CD14-positive monocyte (primary cell): ENCODE data around the gene PBX3. TPM values are rescaled to one million over a fixed set of nuclear protein-coding genes. Genes with fewer than 3 reads are reported as not detected.

ENCODE experiments used
- DNase-seq, 3 donors: peaks; one replicate each; pipeline ENCODE4 v3.0.0-alpha.2; 2011 to 2022
- H2AFZ ChIP-seq: 2 replicates; pipeline ENCODE4 v1.6.0; 2012; ENCODE audit warnings: mild to moderate bottlenecking, low read depth, low read length, inconsistent platforms; ENCODE audit not compliant: insufficient read depth, poor library complexity, severe bottlenecking
- H3K27ac ChIP-seq, 2 donors: 1 replicate in 1 of 2; 2 replicates in 1 of 2; pipeline ENCODE4 v1.5.1; 2012 to 2013; ENCODE audit warnings: low read length in 2 of 2, control low read depth in 1 of 2, inconsistent platforms in 1 of 2, low read depth in 1 of 2, mild to moderate bottlenecking in 1 of 2
- H3K27me3 ChIP-seq, 2 donors: one replicate each; pipeline versions ENCODE4 v1.6.0 to v1.6.1; 2011 to 2013; ENCODE audit warnings: low read length in 2 of 2; ENCODE audit not compliant: control insufficient read depth in 2 of 2, insufficient read depth in 2 of 2
- H3K36me3 ChIP-seq, 2 donors: replicated peaks in 1 of 2; 1 replicate in 1 of 2; 2 replicates in 1 of 2; pipeline versions ENCODE4 v1.5.1 to v1.6.1; 2012 to 2013; ENCODE audit warnings: low read length in 2 of 2, control low read depth in 1 of 2, inconsistent platforms in 1 of 2, mild to moderate bottlenecking in 1 of 2; ENCODE audit not compliant: insufficient read depth in 2 of 2, control insufficient read depth in 1 of 2
- H3K4me1 ChIP-seq, 2 donors: 1 replicate in 1 of 2; 2 replicates in 1 of 2; pipeline versions ENCODE4 v1.5.1 to v1.6.1; 2012 to 2013; ENCODE audit warnings: low read length in 2 of 2, control low read depth in 1 of 2, inconsistent platforms in 1 of 2, mild to moderate bottlenecking in 1 of 2, moderate library complexity in 1 of 2; ENCODE audit not compliant: insufficient read depth in 2 of 2, control insufficient read depth in 1 of 2
- H3K4me2 ChIP-seq: replicated peaks from 2 replicates; pipeline ENCODE3; 2012; ENCODE audit warnings: low read length, moderate library complexity, mild to moderate bottlenecking; ENCODE audit not compliant: poor library complexity, severe bottlenecking; ENCODE audit errors: extremely low read depth
- H3K4me3 ChIP-seq, 3 experiments: fragments of 200-600 bp in 1 of 3; sonication (generic) in 1 of 3; replicated peaks in 1 of 3; 1 replicate in 2 of 3; 2 replicates in 1 of 3; pipeline ENCODE4 v1.5.1; 2011 to 2013; ENCODE audit warnings: low read length in 3 of 3, mild to moderate bottlenecking in 3 of 3, control low read depth in 2 of 3, low read depth in 2 of 3, inconsistent platforms in 1 of 3, moderate library complexity in 1 of 3
- H3K79me2 ChIP-seq: 2 replicates; pipeline ENCODE4 v1.6.0; 2012; ENCODE audit warnings: mild to moderate bottlenecking, control low read depth, inconsistent platforms, low read length, moderate library complexity; ENCODE audit not compliant: insufficient read depth
- H3K9ac ChIP-seq: 2 replicates; pipeline ENCODE4 v1.6.0; 2017; ENCODE audit warnings: low read length, mild to moderate bottlenecking; ENCODE audit not compliant: insufficient read depth, poor library complexity, severe bottlenecking
- H3K9me3 ChIP-seq, 2 donors: replicated peaks in 1 of 2; 1 replicate in 1 of 2; 2 replicates in 1 of 2; pipeline versions ENCODE4 v1.5.1 to v1.6.1; 2012 to 2013; ENCODE audit warnings: low read length in 2 of 2, control low read depth in 1 of 2; ENCODE audit not compliant: control insufficient read depth in 1 of 2, insufficient read depth in 1 of 2
- H4K20me1 ChIP-seq: 2 replicates; pipeline ENCODE4 v1.6.0; 2012; ENCODE audit warnings: mild to moderate bottlenecking, low read length, control low read depth, moderate library complexity; ENCODE audit not compliant: insufficient read depth
- H3K27ac Mint-ChIP-seq, 7 donors: one replicate each; pipeline ENCODE4 v1.8.0; 2020; ENCODE audit warnings: mild to moderate bottlenecking in 7 of 7, mixed read lengths in 7 of 7, moderate library complexity in 6 of 7, inconsistent platforms in 2 of 7
- H3K27me3 Mint-ChIP-seq, 3 donors: one replicate each; pipeline ENCODE4 v1.8.0; 2021 to 2022; ENCODE audit warnings: low read depth in 3 of 3, mild to moderate bottlenecking in 3 of 3, mixed read lengths in 3 of 3, moderate library complexity in 3 of 3, inconsistent platforms in 1 of 3
- H3K36me3 Mint-ChIP-seq, 2 donors: one replicate each; pipeline ENCODE4 v1.8.0; 2020; ENCODE audit warnings: mixed read lengths in 2 of 2, inconsistent platforms in 1 of 2, mild to moderate bottlenecking in 1 of 2
- H3K4me1 Mint-ChIP-seq: one replicate; pipeline ENCODE4 v1.8.0; 2020; ENCODE audit warnings: mild to moderate bottlenecking, mixed read lengths
- H3K4me3 Mint-ChIP-seq, 2 donors: one replicate each; pipeline ENCODE4 v1.8.0; 2020; ENCODE audit warnings: mild to moderate bottlenecking in 2 of 2, mixed read lengths in 2 of 2, moderate library complexity in 1 of 2
- H3K9me3 Mint-ChIP-seq, 7 donors: one replicate each; pipeline ENCODE4 v1.8.0; 2020 to 2022; ENCODE audit warnings: mixed read lengths in 7 of 7, mild to moderate bottlenecking in 6 of 7, moderate library complexity in 6 of 7, inconsistent platforms in 2 of 7
- WGBS: methylation state at CpG from one replicate; pipeline ENCODE4 v1.1.5; 2013; ENCODE audit warnings: missing lambda C conversion rate; ENCODE audit not compliant: insufficient coverage; 5-methylcytosine and 5-hydroxymethylcytosine counted together
- intact Hi-C, 2 donors: fragments of 100-400 bp; cut with micrococcal nuclease; formaldehyde crosslinking; loops; one replicate each; pipeline versions ENCODE4 v1.15.0 to v1.15.1; 2023
- polyA plus RNA-seq, 3 donors: library from polyadenylated mRNA; depleted of rRNA in 1 of 3; unstranded in 2 of 3; stranded (reverse) in 1 of 3; fragments of 300-500 nt in 2 of 3; fragments of >200 nt in 1 of 3; fragmentation: Illumina TruSeq in 2 of 3; gene quantifications; 1 replicate in 2 of 3; 2 replicates in 1 of 3; pipeline ENCODE4 v1.2.3, GENCODE V29; 2012 to 2021
- TF ChIP-seq, protein P1 (sequence below): fragments of 200-600 bp; IDR thresholded peaks from one replicate; pipeline ENCODE4 v1.8.0; 2022; ENCODE audit warnings: antibody characterized with exemption, mild to moderate bottlenecking

PBX3 gene
- polyA plus RNA-seq, 3 donors, result 6.6 to 22.7 (median 7.1) TPM

DNA sequence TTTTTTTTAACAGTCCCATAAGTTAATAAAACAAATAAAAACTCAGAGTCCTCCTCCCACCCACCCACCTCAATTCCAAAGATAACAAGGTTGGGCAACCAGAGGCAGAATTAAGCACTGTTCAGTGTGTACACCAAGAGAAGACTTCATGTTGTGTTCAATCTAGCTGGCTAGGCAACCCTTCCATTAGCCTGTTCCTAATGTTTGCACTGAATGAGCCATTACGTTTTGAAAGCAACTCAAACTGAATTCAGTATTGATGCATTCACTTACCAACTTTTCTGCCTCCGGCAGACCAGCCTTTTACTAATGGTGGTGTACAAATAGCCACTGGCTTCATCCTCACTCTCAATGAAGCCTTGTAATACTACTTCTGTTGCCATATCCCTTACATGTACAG is 47.5 kb downstream of the PBX3 start:
- TF ChIP-seq, protein P1, sequence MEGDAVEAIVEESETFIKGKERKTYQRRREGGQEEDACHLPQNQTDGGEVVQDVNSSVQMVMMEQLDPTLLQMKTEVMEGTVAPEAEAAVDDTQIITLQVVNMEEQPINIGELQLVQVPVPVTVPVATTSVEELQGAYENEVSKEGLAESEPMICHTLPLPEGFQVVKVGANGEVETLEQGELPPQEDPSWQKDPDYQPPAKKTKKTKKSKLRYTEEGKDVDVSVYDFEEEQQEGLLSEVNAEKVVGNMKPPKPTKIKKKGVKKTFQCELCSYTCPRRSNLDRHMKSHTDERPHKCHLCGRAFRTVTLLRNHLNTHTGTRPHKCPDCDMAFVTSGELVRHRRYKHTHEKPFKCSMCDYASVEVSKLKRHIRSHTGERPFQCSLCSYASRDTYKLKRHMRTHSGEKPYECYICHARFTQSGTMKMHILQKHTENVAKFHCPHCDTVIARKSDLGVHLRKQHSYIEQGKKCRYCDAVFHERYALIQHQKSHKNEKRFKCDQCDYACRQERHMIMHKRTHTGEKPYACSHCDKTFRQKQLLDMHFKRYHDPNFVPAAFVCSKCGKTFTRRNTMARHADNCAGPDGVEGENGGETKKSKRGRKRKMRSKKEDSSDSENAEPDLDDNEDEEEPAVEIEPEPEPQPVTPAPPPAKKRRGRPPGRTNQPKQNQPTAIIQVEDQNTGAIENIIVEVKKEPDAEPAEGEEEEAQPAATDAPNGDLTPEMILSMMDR, result no peak
- WGBS, result 80% methylated on average over 1 of the region's 2 CpGs

DNA sequence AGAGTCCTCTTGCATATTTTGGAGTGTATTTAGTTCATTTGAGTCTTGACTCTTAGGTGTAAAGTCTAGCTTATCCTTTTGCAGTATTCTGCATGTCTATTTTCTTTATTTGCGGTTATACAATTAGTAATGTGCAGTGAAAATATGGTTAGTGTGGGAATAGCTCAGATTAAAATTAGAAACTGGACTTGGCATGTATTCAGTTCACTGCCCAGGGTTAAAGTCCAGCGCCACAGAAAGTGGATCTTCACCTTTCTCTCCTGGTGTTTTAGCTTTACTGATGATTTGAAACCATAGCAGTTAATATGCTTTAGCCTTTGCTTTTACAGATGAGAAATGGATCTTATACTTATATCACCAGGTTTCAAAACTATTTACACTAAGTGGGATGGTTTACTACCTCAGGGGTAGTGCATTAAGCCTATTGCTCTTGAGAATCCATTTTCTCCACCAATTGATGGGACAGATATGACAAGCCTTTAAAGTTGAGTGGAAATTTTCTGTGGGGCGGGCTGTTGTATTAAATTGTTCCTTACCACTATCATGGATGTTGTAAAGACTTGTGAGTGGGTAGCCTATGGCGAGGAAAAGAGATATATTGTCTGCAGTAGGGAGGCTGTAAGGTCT is 48.9 kb downstream of the PBX3 start:
- Mint-ChIP-seq H3K9me3 (peaks cover 0 to 7% (median 2%) of the 10 kb centered on the region in 7 donors), H3K4me3 (no peak overlapping the region), H3K4me1 (peaks cover 2% of the 10 kb centered on the region), H3K27ac (no peak overlapping the region), H3K27me3 (no peaks in the 10 kb centered on the region), H3K36me3 (peaks cover 12% of the 10 kb centered on the region in 2 donors)
- no peaks in the 10 kb centered on the region for H3K9me3 ChIP-seq
- no peaks in the 10 kb centered on the region for H3K27me3 ChIP-seq
- intact Hi-C loops, result no loop called here
- peaks cover 4% of the 10 kb centered on the region for H3K79me2 ChIP-seq
- no peak overlapping the region for H2AFZ ChIP-seq
- H4K20me1 ChIP-seq, result no peaks in the 10 kb centered on the region
- H3K4me1 ChIP-seq, result no peaks in the 10 kb centered on the region
- H3K36me3 ChIP-seq, result peaks cover 0 to 16% of the 10 kb centered on the region in 2 donors
- no peak overlapping the region for H3K27ac ChIP-seq
- no CpG with 5 or more reads among the region's 4 CpGs for WGBS
- no peak overlapping the region for H3K4me2 ChIP-seq
- TF ChIP-seq, protein P1, result no peak
- DNase-seq, result no peak
- H3K9ac ChIP-seq, result no peak overlapping the region
- no peak overlapping the region for H3K4me3 ChIP-seq

More for the DNA sequence above, 47.5 kb downstream of the PBX3 start:
- no peak overlapping the region for H3K9ac ChIP-seq
- no peak overlapping the region for H3K4me2 ChIP-seq
- peaks cover 0 to 10% of the 10 kb centered on the region in 2 donors for H3K36me3 ChIP-seq
- no peak overlapping the region for H3K4me3 Mint-ChIP-seq
- no peaks in the 10 kb centered on the region for H3K27me3 ChIP-seq
- no peak overlapping the region for H3K27ac Mint-ChIP-seq
- no peaks in the 10 kb centered on the region for H3K4me1 ChIP-seq
- no peaks in the 10 kb centered on the region for H3K27me3 Mint-ChIP-seq
- H4K20me1 ChIP-seq, result no peaks in the 10 kb centered on the region
- no peak for DNase-seq
- peaks cover 2% of the 10 kb centered on the region for H3K4me1 Mint-ChIP-seq
- intact Hi-C loops, result no loop called here
- no peaks in the 10 kb centered on the region for H3K9me3 ChIP-seq
- peaks cover 15 to 20% of the 10 kb centered on the region in 2 donors for H3K36me3 Mint-ChIP-seq
- H3K9me3 Mint-ChIP-seq, result peaks cover 0 to 9% (median 2%) of the 10 kb centered on the region in 7 donors
- H2AFZ ChIP-seq, result no peak overlapping the region
- H3K79me2 ChIP-seq, result peaks cover 4% of the 10 kb centered on the region
- no peak overlapping the region for H3K27ac ChIP-seq
- H3K4me3 ChIP-seq, result no peak overlapping the region
